CD4-positive, alpha-beta T cell (primary cell): Measurements from ENCODE around the gene HOTAIR. TPM values are rescaled to one million over a fixed set of nuclear protein-coding genes. Genes with fewer than 3 reads are reported as not detected.

ENCODE experiments used
- ATAC-seq: fragments of 200-7000 bp; cut with Tn5 transposase; one replicate; pipeline ENCODE4 v1.10.0; 2022; ENCODE audit warnings: mild to moderate bottlenecking; ENCODE audit not compliant: poor library complexity
- CTCF ChIA-PET: fragments of 350-600 bp; sonication (Branson Sonifier 250); formaldehyde crosslinking; loops from one replicate; lab custom pipeline; 2021; ENCODE audit warnings: antibody characterized with exemption, inconsistent platforms; lab: Charles Lee
- POLR2A ChIA-PET: fragments of 350-600 bp; sonication (Branson Sonifier 250); formaldehyde crosslinking; loops from one replicate; lab custom pipeline; 2021; ENCODE audit warnings: antibody characterized with exemption, inconsistent platforms; lab: Charles Lee
- DNase-seq, 14 experiments: peaks; one replicate each; pipeline ENCODE4 v3.0.0-alpha.2; 2013 to 2020; ENCODE audit warnings: mixed read lengths in 2 of 14
- H3K27ac ChIP-seq, 2 donors: one replicate each; pipeline versions ENCODE4 v1.5.1 to v1.7.0; 2013; ENCODE audit warnings: low read length in 2 of 2, low read depth in 1 of 2, mild to moderate bottlenecking in 1 of 2
- H3K27me3 ChIP-seq, 2 experiments: 1 replicate in 1 of 2; 2 replicates in 1 of 2; pipeline versions ENCODE4 v1.6.1 to v1.7.0; 2013; ENCODE audit warnings: low read length in 2 of 2, control low read depth in 1 of 2, mild to moderate bottlenecking in 1 of 2, moderate library complexity in 1 of 2; ENCODE audit not compliant: insufficient read depth in 2 of 2, control insufficient read depth in 1 of 2
- H3K36me3 ChIP-seq: one replicate; pipeline ENCODE4 v1.6.1; 2013; ENCODE audit warnings: low read length, control low read depth; ENCODE audit not compliant: insufficient read depth
- H3K4me1 ChIP-seq: one replicate; pipeline ENCODE4 v1.6.1; 2013; ENCODE audit warnings: low read length, control low read depth; ENCODE audit not compliant: insufficient read depth
- H3K4me3 ChIP-seq: one replicate; pipeline ENCODE4 v1.5.1; 2013; ENCODE audit warnings: mild to moderate bottlenecking, low read length, moderate library complexity
- H3K9me3 ChIP-seq, 2 experiments: 1 replicate in 1 of 2; 2 replicates in 1 of 2; pipeline versions ENCODE4 v1.6.1 to v1.7.0; 2013; ENCODE audit warnings: low read length in 2 of 2, mild to moderate bottlenecking in 2 of 2, control low read depth in 1 of 2, moderate library complexity in 1 of 2; ENCODE audit not compliant: control insufficient read depth in 1 of 2, insufficient read depth in 1 of 2
- H3K27ac Mint-ChIP-seq: one replicate; pipeline ENCODE4 v1.8.0; 2020; ENCODE audit warnings: mixed read lengths
- H3K27me3 Mint-ChIP-seq: one replicate; pipeline ENCODE4 v1.8.0; 2021; ENCODE audit warnings: mixed read lengths
- H3K36me3 Mint-ChIP-seq: one replicate; pipeline ENCODE4 v1.8.0; 2021; ENCODE audit warnings: low read depth, mixed read lengths
- H3K4me1 Mint-ChIP-seq: one replicate; pipeline ENCODE4 v1.8.0; 2021; ENCODE audit warnings: low read depth, mixed read lengths
- H3K4me3 Mint-ChIP-seq: one replicate; pipeline ENCODE4 v1.8.0; 2020; ENCODE audit warnings: mild to moderate bottlenecking, mixed read lengths
- H3K9me3 Mint-ChIP-seq: one replicate; pipeline ENCODE4 v1.8.0; 2020; ENCODE audit warnings: mixed read lengths
- CTCF ChIP-seq: fragments of 200-600 bp; IDR thresholded peaks from one replicate; pipeline ENCODE4 v1.8.0; 2022; ENCODE audit warnings: antibody characterized with exemption, mild to moderate bottlenecking
- intact Hi-C, 2 experiments: fragments of 100-400 bp; cut with DNase I in 1 of 2; cut with micrococcal nuclease in 1 of 2; formaldehyde crosslinking; loops; one replicate each; pipeline versions ENCODE4 v1.15.1 to v1.9.0; 2023 to 2025; cut with DNase I, micrococcal nuclease
- total RNA-seq, 174 experiments: library from RNA in 2 of 174; stranded (reverse) in 2 of 174; gene quantifications; one replicate each; pipeline ENCODE4 v1.2.3 and lab custom pipeline; 2021 to 2026

The HOTAIR gene
- total RNA-seq, 2 experiments from 2014 or later = not detected

- no peaks in the 10 kb centered on the region for H3K36me3 Mint-ChIP-seq
- CTCF ChIA-PET = no interaction called here
- peaks cover 46% of the 10 kb centered on the region for H3K4me1 ChIP-seq
- peaks cover 43% of the 10 kb centered on the region for H3K4me1 Mint-ChIP-seq
- no peaks in the 10 kb centered on the region for H3K36me3 ChIP-seq
- POLR2A ChIA-PET = no interaction called here
- H3K27ac ChIP-seq = no peak overlapping the region
- no peaks in the 10 kb centered on the region for H3K9me3 Mint-ChIP-seq
- no peak overlapping the region for H3K27ac Mint-ChIP-seq
- H3K4me3 ChIP-seq = no peak overlapping the region
- peaks cover 95 to 100% of the 10 kb centered on the region in 2 experiments for H3K27me3 ChIP-seq
- H3K9me3 ChIP-seq = peaks cover 8 to 61% of the 10 kb centered on the region in 2 experiments
- intact Hi-C loops = loop anchor here (5.0 kb wide), 2 partner anchors 36 to 86 kb away; no protein-coding TSS in a partner anchor
- H3K27me3 Mint-ChIP-seq = peaks cover 95% of the 10 kb centered on the region
- ATAC-seq (no peak), DNase-seq (no peak)
- no peak overlapping the region for H3K4me3 Mint-ChIP-seq
- TF ChIP-seq CTCF = no peak
These were observed 13.6 kb downstream of the HOTAIR start for GRCh38 chr12:53961025-53961761.

GRCh38 chr12:53960187-53961024 lies 14.3 kb downstream of the HOTAIR start:
- POLR2A ChIA-PET = no interaction called here

More at GRCh38 chr12:53960187-53961024, 14.3 kb downstream of the HOTAIR start:
- no peaks in the 10 kb centered on the region for H3K36me3 ChIP-seq
- Mint-ChIP-seq H3K4me3 (no peak overlapping the region), H3K27ac (no peak overlapping the region), H3K4me1 (peaks cover 43% of the 10 kb centered on the region), H3K27me3 (peaks cover 95% of the 10 kb centered on the region), H3K36me3 (no peaks in the 10 kb centered on the region), H3K9me3 (no peaks in the 10 kb centered on the region)
- ATAC-seq = no peak
- no peak overlapping the region for H3K27ac ChIP-seq
- peaks cover 95 to 100% of the 10 kb centered on the region in 2 experiments for H3K27me3 ChIP-seq
- H3K4me1 ChIP-seq = peaks cover 46% of the 10 kb centered on the region
- DNase-seq = no peak
- peaks cover 8 to 61% of the 10 kb centered on the region in 2 experiments for H3K9me3 ChIP-seq
- no peak for TF ChIP-seq CTCF
- no peak overlapping the region for H3K4me3 ChIP-seq
- intact Hi-C loops = loop anchor here (5.0 kb wide), 2 partner anchors 37 to 87 kb away; no protein-coding TSS in a partner anchor
- CTCF ChIA-PET = no interaction called here
